GM21786 (cell line): ENCODE data around the gene HBZ.
"Not testable (repeated sequence)": the region's sequence is repeated elsewhere in the genome, so short reads cannot be mapped to it uniquely, and the experiment has no call there.

ENCODE experiments used
- ATAC-seq: cut with Tn5 transposase; IDR thresholded peaks from one replicate; pipeline ENCODE4 v1.9.1; 2021; ENCODE audit not compliant: unreplicated experiment

HBZ gene

DNA sequence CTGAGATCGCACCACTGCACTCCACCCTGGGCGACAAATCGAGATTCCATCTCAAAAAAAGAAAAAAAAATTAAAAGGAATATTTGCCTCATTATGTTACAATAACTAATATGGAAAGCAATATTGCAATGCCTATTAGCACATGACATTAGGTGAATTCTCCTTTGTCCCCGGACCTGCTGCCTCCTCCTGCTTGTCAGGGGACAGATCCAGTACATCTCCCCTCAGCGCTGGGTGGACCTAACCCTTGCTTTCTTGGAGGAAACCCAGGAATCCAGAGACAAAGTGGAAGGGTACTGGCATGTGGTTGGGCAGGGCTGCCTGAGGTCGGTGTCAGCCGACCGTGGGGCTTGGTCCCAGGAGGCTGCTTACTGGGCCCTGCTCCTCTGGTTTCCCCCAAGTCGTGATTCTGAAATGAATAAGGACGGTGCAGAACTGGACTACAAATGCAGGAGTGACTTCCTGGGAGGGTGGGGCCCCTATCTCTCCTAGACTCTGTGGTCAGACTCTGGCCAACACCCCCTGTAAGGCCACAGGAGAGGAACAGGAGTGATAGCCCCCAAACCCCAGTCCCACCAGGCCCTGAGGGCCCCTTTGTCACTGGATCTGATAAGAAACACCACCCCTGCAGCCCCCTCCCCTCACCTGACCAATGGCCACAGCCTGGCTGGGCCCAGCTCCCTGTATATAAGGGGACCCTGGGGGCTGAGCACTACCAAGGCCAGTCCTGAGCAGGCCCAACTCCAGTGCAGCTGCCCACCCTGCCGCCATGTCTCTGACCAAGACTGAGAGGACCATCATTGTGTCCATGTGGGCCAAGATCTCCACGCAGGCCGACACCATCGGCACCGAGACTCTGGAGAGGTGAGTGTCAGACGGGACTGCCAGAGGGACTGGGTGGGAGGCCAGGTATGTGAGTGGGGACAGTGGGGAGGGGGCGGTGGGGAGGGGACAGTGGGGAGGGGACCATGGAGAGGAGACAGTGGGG lies at the start of gene HBZ:
Gene HBZ (plus strand): TSS at position 504 of the 988 bp plus-strand sequence. CDS start 266 bp downstream, at position 770.
- ATAC-seq = no peak

- ATAC-seq = no peak
Observed at GRCh38 chr16:104355-104754, 48.1 kb upstream of the HBZ start.

DNA sequence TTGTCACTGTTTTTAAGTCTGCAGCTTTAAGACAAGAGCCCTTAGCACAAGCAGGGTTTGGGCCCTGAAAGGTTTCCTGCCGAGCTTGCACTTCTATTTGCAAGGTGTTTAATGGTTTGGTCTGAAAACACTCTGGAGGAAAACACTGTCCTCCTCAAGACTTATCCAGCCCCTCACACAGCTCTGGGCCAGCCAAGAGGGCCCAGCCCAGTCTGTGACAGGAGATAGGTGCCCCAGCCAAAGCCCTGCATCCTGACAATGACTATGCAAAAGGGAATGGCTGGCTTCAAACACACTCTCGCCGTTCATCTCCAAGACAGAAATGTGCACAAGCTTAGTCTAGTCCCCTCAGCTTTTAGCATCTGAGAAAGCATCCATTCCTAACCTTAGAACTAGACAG lies 47.5 kb upstream of the HBZ start:
- ATAC-seq = no peak

- ATAC-seq = no peak
Observed at GRCh38 chr16:105521-105920, 46.9 kb upstream of the HBZ start.

DNA sequence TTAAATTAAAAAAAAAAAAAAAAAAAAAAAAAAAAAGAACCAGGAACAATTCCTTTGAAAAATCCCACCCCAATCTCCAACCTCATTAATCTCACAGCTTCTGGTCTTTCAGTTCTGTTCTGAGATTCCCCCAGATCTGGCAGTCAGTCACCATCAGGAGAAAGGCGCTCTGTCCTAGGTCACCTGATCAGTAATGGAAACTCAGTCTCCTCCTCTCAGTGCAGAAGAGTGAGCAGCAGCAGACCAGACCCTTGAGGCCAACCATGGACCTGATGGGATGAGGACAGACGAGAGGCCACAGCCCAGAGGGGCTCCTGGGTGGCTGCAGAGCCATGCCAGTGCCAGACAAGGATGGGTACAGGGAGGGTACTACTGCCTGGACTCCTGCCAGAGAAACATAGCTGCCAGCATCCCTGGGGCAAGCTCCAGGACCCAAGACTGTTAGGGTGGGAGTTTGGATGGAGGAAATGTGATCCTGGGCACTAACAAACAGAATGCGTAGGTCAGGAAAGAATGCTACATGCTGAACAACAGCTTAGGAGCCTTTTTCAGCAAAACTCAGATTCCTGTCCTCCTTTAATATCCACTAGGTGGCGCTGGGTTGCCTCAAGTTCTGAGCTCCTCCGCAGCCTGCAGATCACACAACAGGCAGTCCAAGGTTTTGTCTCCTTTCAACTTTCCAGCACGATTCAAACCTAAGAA lies 45.7 kb upstream of the HBZ start:
- no peak for ATAC-seq

GRCh38 chr16:112153-112840 lies 40.1 kb upstream of the HBZ start:
- no peak for ATAC-seq

DNA sequence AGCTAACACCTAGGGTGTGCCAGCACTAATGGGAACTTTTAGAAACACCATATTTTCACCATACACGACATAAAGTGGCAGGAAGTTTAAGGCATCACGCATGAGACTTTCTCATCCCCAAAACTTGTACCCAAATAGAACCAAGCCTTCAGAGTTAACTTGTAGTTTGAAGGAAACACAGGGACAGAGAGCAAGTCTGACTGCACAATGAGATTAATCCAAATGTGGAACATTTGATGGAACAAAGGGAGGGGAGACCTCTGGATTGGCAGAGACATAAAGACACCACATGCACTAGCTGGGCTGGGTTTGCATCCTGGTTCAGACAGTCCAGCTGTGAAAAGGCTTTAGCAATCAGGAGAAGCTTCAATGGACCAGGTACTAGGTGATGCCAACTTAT lies 38.1 kb upstream of the HBZ start:
- no peak for ATAC-seq

GRCh38 chr16:116015-116414 lies 36.4 kb upstream of the HBZ start:
- ATAC-seq = no peak

- ATAC-seq = no peak
Observed at GRCh38 chr16:117379-118365, 34.8 kb upstream of the HBZ start.

- ATAC-seq = no peak
Observed at GRCh38 chr16:118857-119256, 33.6 kb upstream of the HBZ start.

GRCh38 chr16:119295-119694 lies 33.1 kb upstream of the HBZ start:
- ATAC-seq = no peak

GRCh38 chr16:119835-120491 lies 32.5 kb upstream of the HBZ start:
- no peak for ATAC-seq

GRCh38 chr16:120756-121155 lies 31.7 kb upstream of the HBZ start:
- no peak for ATAC-seq

- no peak for ATAC-seq
Observed at GRCh38 chr16:122361-122760, 30.1 kb upstream of the HBZ start.

GRCh38 chr16:123558-124350 lies 28.7 kb upstream of the HBZ start:
- not testable (repeated sequence) for ATAC-seq

GRCh38 chr16:125011-125410 lies 27.4 kb upstream of the HBZ start:
- no peak for ATAC-seq

- no peak for ATAC-seq
Observed at GRCh38 chr16:129075-129474, 23.4 kb upstream of the HBZ start.

- ATAC-seq = no peak
Observed at GRCh38 chr16:130533-131173, 21.8 kb upstream of the HBZ start.

- no peak for ATAC-seq
Observed at GRCh38 chr16:132120-132519, 20.3 kb upstream of the HBZ start.
